Mesenchymal stem cell (in vitro differentiated cells and primary cell): ENCODE measurements around the gene RNU5D-1.
"Not testable (repeated sequence)": the region's sequence is repeated elsewhere in the genome, so short reads cannot be mapped to it uniquely, and the experiment has no call there.

ENCODE experiments used
- DNase-seq: peaks from one replicate; pipeline ENCODE4 v3.0.0-alpha.2; 2013
- H2AFZ ChIP-seq: one replicate; pipeline ENCODE4 v1.6.1; 2013; ENCODE audit warnings: low read depth, mild to moderate bottlenecking, control low read depth, inconsistent platforms, low read length, moderate library complexity
- H2AK5ac ChIP-seq: 2 replicates; pipeline ENCODE4 v1.6.1; 2013; ENCODE audit warnings: low read length, moderate library complexity, mild to moderate bottlenecking, inconsistent platforms; ENCODE audit not compliant: severe bottlenecking
- H2BK120ac ChIP-seq: one replicate; pipeline ENCODE4 v1.6.1; 2013; ENCODE audit warnings: low read depth, mild to moderate bottlenecking, inconsistent platforms, low read length, moderate library complexity
- H2BK12ac ChIP-seq, 2 experiments: one replicate each; pipeline ENCODE4 v1.6.1; 2013; ENCODE audit warnings: inconsistent platforms in 2 of 2, low read length in 2 of 2, mild to moderate bottlenecking in 2 of 2, moderate library complexity in 2 of 2, control low read depth in 1 of 2
- H2BK15ac ChIP-seq: one replicate; pipeline ENCODE4 v1.6.1; 2013; ENCODE audit warnings: mild to moderate bottlenecking, low read depth, inconsistent platforms; ENCODE audit not compliant: poor library complexity, severe bottlenecking
- H2BK5ac ChIP-seq: 2 replicates; pipeline ENCODE4 v1.6.1; 2013; ENCODE audit warnings: low read depth, mild to moderate bottlenecking, low read length, control low read depth, inconsistent platforms; ENCODE audit not compliant: poor library complexity, severe bottlenecking
- H3K14ac ChIP-seq, 2 experiments: one replicate each; pipeline ENCODE4 v1.6.1; 2013; ENCODE audit warnings: inconsistent platforms in 2 of 2, low read length in 2 of 2, control low read depth in 1 of 2, mild to moderate bottlenecking in 1 of 2, moderate library complexity in 1 of 2
- H3K18ac ChIP-seq, 2 experiments: one replicate each; pipeline ENCODE4 v1.6.1; 2013; ENCODE audit warnings: inconsistent platforms in 2 of 2, low read length in 2 of 2, control low read depth in 1 of 2, low read depth in 1 of 2, mild to moderate bottlenecking in 1 of 2
- H3K23ac ChIP-seq, 2 experiments: one replicate each; pipeline ENCODE4 v1.6.1; 2013; ENCODE audit warnings: inconsistent platforms in 2 of 2, low read length in 2 of 2, mild to moderate bottlenecking in 2 of 2, moderate library complexity in 2 of 2, control low read depth in 1 of 2
- H3K27ac ChIP-seq: 2 replicates; pipeline ENCODE4 v1.5.1; 2013; ENCODE audit warnings: mild to moderate bottlenecking, moderate library complexity, low read length, control low read depth, inconsistent platforms; ENCODE audit not compliant: poor library complexity, severe bottlenecking
- H3K27me3 ChIP-seq, 2 experiments: 2 replicates each; pipeline versions ENCODE4 v1.6.1 to v1.7.0; 2013; ENCODE audit warnings: low read length in 2 of 2, mild to moderate bottlenecking in 2 of 2, moderate library complexity in 2 of 2, control low read depth in 1 of 2, inconsistent platforms in 1 of 2; ENCODE audit not compliant: control insufficient read depth in 1 of 2, insufficient read depth in 1 of 2
- H3K36me3 ChIP-seq, 2 experiments: 2 replicates each; pipeline versions ENCODE4 v1.6.1 to v1.7.0; 2013; ENCODE audit warnings: low read length in 2 of 2, control low read depth in 1 of 2, inconsistent platforms in 1 of 2, low read depth in 1 of 2, mild to moderate bottlenecking in 1 of 2; ENCODE audit not compliant: insufficient read depth in 2 of 2, control insufficient read depth in 1 of 2
- H3K4ac ChIP-seq, 2 experiments: one replicate each; pipeline ENCODE4 v1.6.1; 2013; ENCODE audit warnings: inconsistent platforms in 2 of 2, low read length in 2 of 2, mild to moderate bottlenecking in 2 of 2, moderate library complexity in 2 of 2, control low read depth in 1 of 2, low read depth in 1 of 2
- H3K4me1 ChIP-seq: 2 replicates; pipeline ENCODE4 v1.6.1; 2013; ENCODE audit warnings: low read depth, low read length, control low read depth; ENCODE audit not compliant: control insufficient read depth, insufficient read depth
- H3K4me2 ChIP-seq: 2 replicates; pipeline ENCODE4 v1.6.1; 2013; ENCODE audit warnings: low read length, mild to moderate bottlenecking, inconsistent platforms; ENCODE audit not compliant: poor library complexity, severe bottlenecking
- H3K4me3 ChIP-seq, 2 experiments: 2 replicates each; pipeline versions ENCODE4 v1.5.1 to v1.7.0; 2013; ENCODE audit warnings: low read length in 2 of 2, mild to moderate bottlenecking in 2 of 2, control low read depth in 1 of 2, low read depth in 1 of 2; ENCODE audit not compliant: insufficient read depth in 1 of 2
- H3K79me1 ChIP-seq: replicated peaks from 2 replicates; pipeline ENCODE4 v1.6.1; 2013; ENCODE audit warnings: mild to moderate bottlenecking, control low read depth, low read length, inconsistent platforms; ENCODE audit not compliant: poor library complexity, severe bottlenecking
- H3K9ac ChIP-seq: 2 replicates; pipeline ENCODE4 v1.7.0; 2013; ENCODE audit warnings: mild to moderate bottlenecking, low read length, moderate library complexity
- H3K9me3 ChIP-seq: 2 replicates; pipeline ENCODE4 v1.7.0; 2013; ENCODE audit warnings: mild to moderate bottlenecking, low read length; ENCODE audit not compliant: control insufficient read depth
- H4K8ac ChIP-seq: one replicate; pipeline ENCODE4 v1.6.1; 2013; ENCODE audit warnings: inconsistent platforms, mild to moderate bottlenecking, low read length, moderate library complexity
- H4K91ac ChIP-seq: one replicate; pipeline ENCODE4 v1.6.1; 2013; ENCODE audit warnings: mild to moderate bottlenecking, low read length, inconsistent platforms
- WGBS: methylation state at CpG from one replicate; pipeline ENCODE4 v1.1.7; 2013; ENCODE audit warnings: mixed read lengths; 5-methylcytosine and 5-hydroxymethylcytosine counted together

RNU5D-1 gene

GRCh38 chr1:44699375-44699774 is 31.6 kb downstream of the RNU5D-1 start:
- not testable (repeated sequence) for H3K9ac ChIP-seq, H3K4me2 ChIP-seq, DNase-seq, H3K79me1 ChIP-seq, H2BK5ac ChIP-seq, H4K8ac ChIP-seq, H2BK12ac ChIP-seq, H3K27ac ChIP-seq, H3K18ac ChIP-seq, H3K4me1 ChIP-seq, H2BK120ac ChIP-seq, H3K36me3 ChIP-seq, H3K27me3 ChIP-seq, H3K4me3 ChIP-seq, H4K91ac ChIP-seq, H3K9me3 ChIP-seq, H2AK5ac ChIP-seq, H3K23ac ChIP-seq, H2AFZ ChIP-seq, H2BK15ac ChIP-seq, H3K14ac ChIP-seq, H3K4ac ChIP-seq
- 92% methylated on average over 3 of the region's 9 CpGs for WGBS

- no peak overlapping the region for H2BK12ac ChIP-seq
- H3K4me1 ChIP-seq = peaks cover 1% of the 10 kb centered on the region
- H3K23ac ChIP-seq = no peak overlapping the region
- H2BK15ac ChIP-seq = no peak overlapping the region
- H3K4me3 ChIP-seq = no peak overlapping the region
- H3K18ac ChIP-seq = no peak overlapping the region
- no peak overlapping the region for H2BK120ac ChIP-seq
- no peak overlapping the region for H2AK5ac ChIP-seq
- H3K79me1 ChIP-seq = no peaks in the 10 kb centered on the region
- no peak overlapping the region for H2BK5ac ChIP-seq
- no peaks in the 10 kb centered on the region for H3K27me3 ChIP-seq
- no peak overlapping the region for H3K9ac ChIP-seq
- no peak overlapping the region for H4K8ac ChIP-seq
- H2AFZ ChIP-seq = no peak overlapping the region
- WGBS = 84% methylated on average over 3 of the region's 3 CpGs
- H3K9me3 ChIP-seq = no peaks in the 10 kb centered on the region
- H4K91ac ChIP-seq = no peak overlapping the region
- H3K4me2 ChIP-seq = no peak overlapping the region
- no peak overlapping the region for H3K14ac ChIP-seq
- peaks cover 0 to 11% of the 10 kb centered on the region in 2 experiments for H3K36me3 ChIP-seq
- no peak for DNase-seq
- no peak overlapping the region for H3K27ac ChIP-seq
- no peak overlapping the region for H3K4ac ChIP-seq
Observed at GRCh38 chr1:44698138-44698537, 32.8 kb downstream of the RNU5D-1 start.

GRCh38 chr1:44696789-44697345 is 34.1 kb downstream of the RNU5D-1 start:
- Histone ChIP-seq H3K18ac (no peak overlapping the region), H2AFZ (no peak overlapping the region), H3K4me1 (peaks cover 1% of the 10 kb centered on the region), H4K91ac (no peak overlapping the region), H4K8ac (no peak overlapping the region), H2BK15ac (no peak overlapping the region), H3K9ac (no peak overlapping the region), H3K79me1 (no peaks in the 10 kb centered on the region), H2BK120ac (no peak overlapping the region), H3K23ac (no peak overlapping the region), H3K4me2 (no peak overlapping the region), H3K36me3 (peaks cover 0 to 15% of the 10 kb centered on the region in 2 experiments), H3K14ac (no peak overlapping the region), H2BK12ac (no peak overlapping the region), H3K27ac (no peak overlapping the region), H3K4me3 (no peak overlapping the region), H3K4ac (no peak overlapping the region), H3K9me3 (no peaks in the 10 kb centered on the region), H2AK5ac (no peak overlapping the region), H3K27me3 (no peaks in the 10 kb centered on the region), H2BK5ac (no peak overlapping the region)
- no peak for DNase-seq
- WGBS = 82% methylated on average over 7 of the region's 7 CpGs

DNA sequence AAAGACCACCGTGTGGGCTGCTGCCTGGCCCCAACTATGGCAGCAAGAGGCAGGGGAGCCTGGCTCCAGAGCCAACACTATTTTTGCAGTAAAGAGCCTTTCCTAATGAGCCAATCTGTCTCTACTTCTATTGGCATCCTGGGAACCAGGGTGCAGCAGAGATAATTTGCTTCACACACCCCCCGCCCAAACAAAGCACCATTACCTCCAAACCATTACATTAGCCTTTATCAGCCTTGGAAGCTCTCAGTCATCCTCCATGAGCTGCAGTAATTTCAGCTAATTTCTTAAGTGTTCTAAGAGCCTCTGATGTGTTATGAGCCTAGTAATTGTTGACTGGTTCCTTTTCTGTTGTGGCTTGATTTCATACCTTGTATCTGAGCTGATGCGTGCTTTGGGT is 34.9 kb downstream of the RNU5D-1 start:
- Histone ChIP-seq H3K36me3 (peaks cover 0 to 18% of the 10 kb centered on the region in 2 experiments), H2BK5ac (no peak overlapping the region), H3K9ac (no peak overlapping the region), H3K4me1 (peaks cover 1% of the 10 kb centered on the region), H3K4me3 (no peak overlapping the region), H3K4ac (no peak overlapping the region), H2BK12ac (no peak overlapping the region), H3K23ac (no peak overlapping the region), H3K27ac (no peak overlapping the region), H3K79me1 (no peaks in the 10 kb centered on the region), H3K14ac (no peak overlapping the region), H2AFZ (no peak overlapping the region), H2BK120ac (no peak overlapping the region), H4K8ac (no peak overlapping the region), H2AK5ac (no peak overlapping the region), H3K4me2 (no peak overlapping the region), H4K91ac (no peak overlapping the region), H2BK15ac (no peak overlapping the region), H3K18ac (no peak overlapping the region), H3K27me3 (no peaks in the 10 kb centered on the region), H3K9me3 (no peaks in the 10 kb centered on the region)
- DNase-seq = no peak
- 89% methylated on average over 2 of the region's 3 CpGs for WGBS
